ENCODE data around the gene SOX12.
A peak's percentile ranks its signal among the peaks of the same experiment; 100 is the strongest.
"Not testable (repeated sequence)": the region's sequence is repeated elsewhere in the genome, so short reads cannot be mapped to it uniquely, and the experiment has no call there.

The SOX12 gene

DNA sequence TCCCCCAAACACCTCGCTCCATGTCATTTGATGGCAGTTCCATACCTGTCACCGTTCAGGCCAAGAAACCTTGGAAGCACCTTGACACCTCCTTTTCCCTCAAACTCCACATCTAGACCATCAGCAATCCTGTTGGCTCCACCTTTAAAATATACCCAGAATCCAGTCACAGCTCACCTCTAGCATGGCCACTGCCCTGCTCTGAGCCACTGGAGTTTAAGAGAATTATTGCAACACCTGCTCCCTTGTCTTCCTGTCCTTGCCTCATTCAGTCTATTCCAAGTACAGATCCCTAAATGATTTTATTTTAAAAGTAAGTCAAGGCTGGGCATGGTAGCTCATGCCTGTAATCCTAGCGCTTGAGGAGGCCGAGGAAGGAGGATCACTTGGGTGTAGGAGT, 43.6 kb downstream of the SOX12 start:
- TF ChIP-seq, protein P1, sequence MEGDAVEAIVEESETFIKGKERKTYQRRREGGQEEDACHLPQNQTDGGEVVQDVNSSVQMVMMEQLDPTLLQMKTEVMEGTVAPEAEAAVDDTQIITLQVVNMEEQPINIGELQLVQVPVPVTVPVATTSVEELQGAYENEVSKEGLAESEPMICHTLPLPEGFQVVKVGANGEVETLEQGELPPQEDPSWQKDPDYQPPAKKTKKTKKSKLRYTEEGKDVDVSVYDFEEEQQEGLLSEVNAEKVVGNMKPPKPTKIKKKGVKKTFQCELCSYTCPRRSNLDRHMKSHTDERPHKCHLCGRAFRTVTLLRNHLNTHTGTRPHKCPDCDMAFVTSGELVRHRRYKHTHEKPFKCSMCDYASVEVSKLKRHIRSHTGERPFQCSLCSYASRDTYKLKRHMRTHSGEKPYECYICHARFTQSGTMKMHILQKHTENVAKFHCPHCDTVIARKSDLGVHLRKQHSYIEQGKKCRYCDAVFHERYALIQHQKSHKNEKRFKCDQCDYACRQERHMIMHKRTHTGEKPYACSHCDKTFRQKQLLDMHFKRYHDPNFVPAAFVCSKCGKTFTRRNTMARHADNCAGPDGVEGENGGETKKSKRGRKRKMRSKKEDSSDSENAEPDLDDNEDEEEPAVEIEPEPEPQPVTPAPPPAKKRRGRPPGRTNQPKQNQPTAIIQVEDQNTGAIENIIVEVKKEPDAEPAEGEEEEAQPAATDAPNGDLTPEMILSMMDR (IDR thresholded peaks at IDR 0.05; ENCODE audit: low read depth, low read length): no peak
- no peak for DNase-seq (ENCODE audit: extremely low read depth, low read depth)

DNA sequence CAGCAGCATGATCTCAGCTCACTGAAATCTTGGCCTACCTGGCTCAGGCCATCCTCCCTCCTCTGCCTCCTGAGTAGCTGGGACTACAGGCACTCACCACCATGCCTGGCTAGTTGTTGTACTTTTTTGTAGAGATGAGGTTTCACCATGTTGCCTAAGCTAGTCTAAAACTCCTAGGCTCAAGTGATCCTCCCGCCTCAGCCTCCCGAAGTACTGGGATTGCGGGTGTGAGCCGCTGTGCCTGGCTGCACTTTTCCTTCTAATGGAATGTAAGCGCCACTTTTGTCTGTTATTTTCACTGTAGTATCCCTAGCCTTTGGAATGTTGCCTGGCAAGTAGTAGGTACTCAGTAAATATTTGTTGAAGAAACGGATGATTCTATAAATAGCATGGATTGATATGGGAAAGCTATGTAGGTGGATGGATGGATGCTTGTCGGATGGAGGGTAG, 44.8 kb downstream of the SOX12 start:
- TF ChIP-seq, protein P1 (IDR thresholded peaks at IDR 0.05; ENCODE audit: low read depth, low read length): no peak
- no peak for DNase-seq (ENCODE audit: extremely low read depth, low read depth)

DNA sequence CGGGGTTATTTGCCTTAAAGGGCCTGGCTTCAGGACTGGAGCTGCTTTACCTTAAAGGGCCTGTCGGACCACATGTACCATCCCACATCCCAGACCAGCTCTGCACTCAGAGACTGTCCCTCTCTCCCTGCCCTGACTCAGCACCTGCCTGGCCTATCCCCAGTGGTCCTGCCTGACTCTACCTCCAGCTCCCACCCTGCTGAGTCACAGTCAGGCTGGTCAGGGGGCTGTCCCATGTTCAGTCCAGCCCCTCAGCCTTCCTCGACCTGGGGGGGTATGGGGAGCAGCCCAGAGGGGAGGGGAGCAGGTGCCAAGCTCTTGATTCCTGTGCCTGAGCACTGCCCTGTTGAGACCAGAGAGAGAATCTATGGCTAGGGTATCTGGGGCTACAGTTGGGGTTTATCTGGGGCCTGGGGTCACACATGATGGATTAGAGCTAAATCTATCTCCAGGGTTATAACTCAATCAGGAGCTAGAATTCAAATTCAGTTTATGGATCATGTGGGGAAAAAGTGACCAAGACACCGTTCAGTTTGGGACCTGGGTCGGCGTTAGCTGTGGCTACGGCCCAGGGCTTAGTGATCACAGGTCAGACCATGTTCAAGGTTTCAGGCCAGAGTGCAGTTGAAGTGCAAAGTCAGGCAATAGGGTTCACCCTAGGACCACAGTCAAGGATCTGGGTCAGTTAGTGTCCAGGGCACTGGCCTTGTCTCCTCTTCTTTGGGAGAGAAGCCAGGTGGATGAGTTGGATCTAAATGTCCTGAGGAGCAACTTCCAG, 45.8 kb downstream of the SOX12 start:
- TF ChIP-seq, protein P1 (IDR thresholded peaks at IDR 0.05; ENCODE audit: low read depth, low read length): no peak
- DNase-seq (ENCODE audit: extremely low read depth, low read depth): no peak

GRCh38 chr20:371755-372542, 46.6 kb downstream of the SOX12 start:
- TF ChIP-seq, protein P1 (IDR thresholded peaks at IDR 0.05; ENCODE audit: low read depth, low read length): no peak
- peak; percentile 89 for DNase-seq (ENCODE audit: extremely low read depth, low read depth)

DNA sequence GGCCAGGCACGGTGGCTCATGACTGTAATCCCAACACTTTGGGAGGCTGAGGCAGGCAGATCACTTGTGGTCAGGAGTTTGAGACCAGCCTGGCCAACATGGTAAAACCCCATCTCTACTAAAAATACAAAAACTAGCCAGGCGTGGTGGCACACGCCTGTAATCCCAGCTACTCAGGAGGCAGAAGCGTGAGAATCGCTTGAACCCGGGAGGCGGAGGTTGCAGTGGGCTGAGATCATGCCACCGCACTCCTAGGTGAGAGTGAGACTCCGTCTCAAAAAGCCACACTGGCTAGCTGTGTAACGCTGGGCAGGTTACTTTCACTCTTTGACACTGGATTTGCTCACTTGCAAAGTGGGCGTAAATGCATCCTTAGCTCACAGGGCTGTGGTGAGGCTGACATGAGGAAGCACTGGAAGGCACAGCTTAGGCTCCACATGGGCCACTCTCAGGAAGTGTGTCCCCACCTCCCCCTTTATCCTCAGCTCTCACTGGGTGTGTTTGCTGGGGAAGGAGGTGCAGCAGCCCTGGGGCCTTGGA, 47.3 kb downstream of the SOX12 start:
- not testable (repeated sequence) for DNase-seq (ENCODE audit: extremely low read depth, low read depth)

- DNase-seq (ENCODE audit: extremely low read depth, low read depth): peak; percentile 34
- TF ChIP-seq, protein P1 (IDR thresholded peaks at IDR 0.05; ENCODE audit: low read depth, low read length): no peak
Measured at GRCh38 chr20:373171-373890, 48.0 kb downstream of the SOX12 start.

DNA sequence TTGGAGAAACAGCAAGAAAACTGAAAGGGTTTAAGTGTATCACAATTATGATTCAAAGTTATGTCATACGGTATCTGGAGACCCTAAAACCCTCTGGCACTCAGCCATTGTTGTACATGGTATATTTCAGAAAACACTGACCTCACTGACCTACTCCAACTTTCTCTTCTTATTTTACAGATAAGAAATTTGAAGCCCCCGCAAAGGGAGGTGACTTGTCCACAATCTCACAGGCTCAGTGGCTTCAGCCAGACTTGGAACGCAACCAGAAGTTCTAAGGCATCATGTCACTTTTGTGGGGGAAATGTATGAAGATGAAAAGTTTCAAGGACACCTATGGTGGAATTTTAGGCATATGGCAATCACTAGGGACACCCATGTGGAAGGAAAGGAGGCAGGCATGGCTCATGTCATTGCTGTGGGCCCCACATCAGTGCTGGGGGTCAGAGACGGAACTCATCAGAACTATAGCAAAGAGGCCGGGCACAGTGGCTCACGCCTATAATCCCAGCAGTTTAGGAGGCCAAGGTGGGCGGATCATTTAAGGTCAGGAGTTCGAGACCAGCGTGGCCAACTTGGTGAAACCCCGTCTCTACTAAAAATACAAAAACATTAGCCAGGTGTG, 50.0 kb downstream of the SOX12 start:
- DNase-seq (ENCODE audit: extremely low read depth, low read depth): no peak
- TF ChIP-seq, protein P1 (IDR thresholded peaks at IDR 0.05; ENCODE audit: low read depth, low read length): no peak
